ENCODE measurements around the gene FBXO5. TPM values are rescaled to one million over a fixed set of nuclear protein-coding genes. Genes with fewer than 3 reads are reported as not detected.

FBXO5 gene
- total RNA-seq, 4 donors from 2014 or later, result 1.5 to 3.2 (median 2.5) TPM

DNA sequence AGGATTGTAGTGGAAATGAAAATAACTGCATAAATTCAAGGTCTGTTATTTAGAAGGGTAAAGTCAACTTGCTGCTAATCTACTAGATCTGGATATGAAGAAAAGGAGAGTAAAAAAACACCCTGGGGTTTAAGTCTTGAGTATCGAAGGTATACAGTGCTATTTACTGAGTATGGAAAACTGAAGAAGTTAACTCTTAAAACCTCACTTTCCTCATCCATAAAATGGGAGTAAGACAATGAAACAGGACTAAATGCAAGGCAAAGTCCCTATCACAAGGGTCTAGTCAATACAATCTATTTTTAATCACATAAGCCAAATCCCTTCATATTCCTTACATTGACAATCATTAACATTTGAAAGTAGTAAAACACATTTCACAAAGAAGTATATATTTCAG is 2.2 kb downstream of the FBXO5 start:
- H3K9me3 ChIP-seq, result no peaks in the 10 kb centered on the region
- in situ Hi-C loops (cut with MboI; ENCODE audit: low pct_ligation_motif_present in 1 of 4, low pct_unique_long_range_greater_than_20kb in 1 of 4, low sequenced_read_pairs in 3 of 4) (no loop called here), intact Hi-C loops (cut with DNase I; ENCODE audit: low total_unique reads) (no loop called here)
- 63 to 75% methylated on average over 1 of the region's 1 CpG for WGBS, 2 donors (ENCODE audit: low coverage in 1 of 2)
- DNase-seq, result no peak
- H3K27ac ChIP-seq, result no peak overlapping the region
- no peaks in the 10 kb centered on the region for H3K27me3 ChIP-seq
- no peaks in the 10 kb centered on the region for H3K36me3 ChIP-seq
- TF ChIP-seq POLR2AphosphoS5 (IDR thresholded peaks at IDR 0.05) (no peak), POLR2A (IDR thresholded peaks at IDR 0.05) (no peak), EP300 (IDR thresholded peaks at IDR 0.05; ENCODE audit: low read depth) (no peak)
- TF ChIP-seq, protein P1, sequence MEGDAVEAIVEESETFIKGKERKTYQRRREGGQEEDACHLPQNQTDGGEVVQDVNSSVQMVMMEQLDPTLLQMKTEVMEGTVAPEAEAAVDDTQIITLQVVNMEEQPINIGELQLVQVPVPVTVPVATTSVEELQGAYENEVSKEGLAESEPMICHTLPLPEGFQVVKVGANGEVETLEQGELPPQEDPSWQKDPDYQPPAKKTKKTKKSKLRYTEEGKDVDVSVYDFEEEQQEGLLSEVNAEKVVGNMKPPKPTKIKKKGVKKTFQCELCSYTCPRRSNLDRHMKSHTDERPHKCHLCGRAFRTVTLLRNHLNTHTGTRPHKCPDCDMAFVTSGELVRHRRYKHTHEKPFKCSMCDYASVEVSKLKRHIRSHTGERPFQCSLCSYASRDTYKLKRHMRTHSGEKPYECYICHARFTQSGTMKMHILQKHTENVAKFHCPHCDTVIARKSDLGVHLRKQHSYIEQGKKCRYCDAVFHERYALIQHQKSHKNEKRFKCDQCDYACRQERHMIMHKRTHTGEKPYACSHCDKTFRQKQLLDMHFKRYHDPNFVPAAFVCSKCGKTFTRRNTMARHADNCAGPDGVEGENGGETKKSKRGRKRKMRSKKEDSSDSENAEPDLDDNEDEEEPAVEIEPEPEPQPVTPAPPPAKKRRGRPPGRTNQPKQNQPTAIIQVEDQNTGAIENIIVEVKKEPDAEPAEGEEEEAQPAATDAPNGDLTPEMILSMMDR (IDR thresholded peaks at IDR 0.05), result no peak
- H3K4me1 ChIP-seq, result peaks cover 14 to 40% (median 20%) of the 10 kb centered on the region in 4 donors
- no peak overlapping the region for H3K4me3 ChIP-seq

DNA sequence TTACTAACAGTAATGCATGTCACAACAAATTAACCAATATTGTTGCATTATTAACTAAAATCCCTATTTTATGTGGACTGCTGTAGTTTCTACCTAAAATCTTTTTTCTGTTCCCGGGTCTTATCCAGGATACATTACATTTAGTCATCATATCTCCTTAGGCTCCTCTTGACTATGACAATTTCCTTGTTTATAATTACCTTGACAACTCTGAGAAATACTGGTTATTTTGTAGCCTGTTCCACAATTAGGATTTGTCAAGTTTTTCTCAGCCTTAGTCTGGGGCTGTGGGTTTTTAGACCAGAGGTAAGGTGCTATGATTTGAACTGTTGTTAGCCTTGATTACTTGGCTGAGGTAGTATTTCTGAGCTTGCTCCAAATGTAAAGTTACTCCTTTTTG is 3.7 kb downstream of the FBXO5 start:
- 80 to 89% methylated on average over 1 of the region's 1 CpG for WGBS, 2 donors (ENCODE audit: low coverage in 1 of 2)
- H3K4me3 ChIP-seq, result no peak overlapping the region
- no peak overlapping the region for H3K27ac ChIP-seq
- no peaks in the 10 kb centered on the region for H3K27me3 ChIP-seq
- TF ChIP-seq POLR2AphosphoS5 (IDR thresholded peaks at IDR 0.05) (no peak), POLR2A (IDR thresholded peaks at IDR 0.05) (no peak), EP300 (IDR thresholded peaks at IDR 0.05; ENCODE audit: low read depth) (no peak)
- TF ChIP-seq, protein P1 (IDR thresholded peaks at IDR 0.05), result no peak
- peaks cover 7 to 27% (median 12%) of the 10 kb centered on the region in 4 donors for H3K4me1 ChIP-seq
- H3K9me3 ChIP-seq, result no peaks in the 10 kb centered on the region
- in situ Hi-C loops (cut with MboI; ENCODE audit: low pct_ligation_motif_present in 1 of 4, low pct_unique_long_range_greater_than_20kb in 1 of 4, low sequenced_read_pairs in 3 of 4), result no loop called here
- no peak for DNase-seq
- H3K36me3 ChIP-seq, result no peaks in the 10 kb centered on the region
- intact Hi-C loops (cut with DNase I; ENCODE audit: low total_unique reads), result no loop called here

DNA sequence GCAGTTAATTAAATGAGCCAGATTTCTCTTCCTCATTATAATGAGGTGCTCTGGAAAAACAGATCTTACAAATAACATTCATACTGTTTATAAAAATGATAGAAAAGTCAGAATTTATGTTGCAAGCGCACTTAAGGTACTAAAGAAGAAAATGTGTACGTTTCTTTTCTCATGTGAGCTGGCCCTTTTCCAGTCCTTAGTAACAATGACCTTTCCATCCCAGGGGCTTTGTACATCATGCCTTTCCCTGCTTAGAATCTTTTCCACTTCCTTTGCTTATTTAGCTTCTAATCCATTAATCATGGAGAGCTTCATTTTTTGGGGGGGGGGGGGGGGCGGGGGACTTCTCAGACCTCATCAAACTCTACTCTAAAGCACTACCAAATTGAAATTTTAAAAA is 4.8 kb downstream of the FBXO5 start:
- Histone ChIP-seq H3K27ac (no peak overlapping the region), H3K36me3 (peaks cover 0 to under 1% (median 0%) of the 10 kb centered on the region in 4 donors), H3K4me3 (no peak overlapping the region), H3K9me3 (no peaks in the 10 kb centered on the region), H3K27me3 (no peaks in the 10 kb centered on the region), H3K4me1 (peaks cover 7 to 24% (median 12%) of the 10 kb centered on the region in 4 donors)
- 62 to 83% methylated on average over 2 to 3 of the region's 3 CpGs for WGBS, 2 donors (ENCODE audit: low coverage in 1 of 2)
- TF ChIP-seq, protein P1 (IDR thresholded peaks at IDR 0.05), result no peak
- TF ChIP-seq EP300 (IDR thresholded peaks at IDR 0.05; ENCODE audit: low read depth), result no peak
- TF ChIP-seq POLR2AphosphoS5 (IDR thresholded peaks at IDR 0.05), result no peak
- no peak for TF ChIP-seq POLR2A (IDR thresholded peaks at IDR 0.05)
- DNase-seq, result no peak
- in situ Hi-C loops (cut with MboI; ENCODE audit: low pct_ligation_motif_present in 1 of 4, low pct_unique_long_range_greater_than_20kb in 1 of 4, low sequenced_read_pairs in 3 of 4) (no loop called here), intact Hi-C loops (cut with DNase I; ENCODE audit: low total_unique reads) (no loop called here)

DNA sequence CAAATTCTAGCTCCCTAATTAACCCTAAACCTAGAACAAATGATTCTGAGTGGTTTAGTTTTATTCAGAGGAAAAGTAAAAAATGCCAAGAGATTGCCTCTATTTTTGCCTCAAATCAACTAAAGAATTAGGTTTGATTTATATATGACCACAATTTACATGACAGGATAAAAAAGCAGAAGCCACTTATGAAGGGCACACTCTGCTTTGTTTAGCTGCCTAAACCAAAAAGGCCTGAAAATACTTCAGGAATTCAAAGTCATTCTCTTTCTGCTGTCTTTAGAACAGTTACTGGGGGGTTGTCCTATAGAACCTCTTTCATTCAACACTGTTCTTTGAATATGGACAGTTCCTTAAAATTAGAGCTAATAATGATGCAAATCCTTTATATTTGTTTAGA is 5.3 kb downstream of the FBXO5 start:
- in situ Hi-C loops (cut with MboI; ENCODE audit: low pct_ligation_motif_present in 1 of 4, low pct_unique_long_range_greater_than_20kb in 1 of 4, low sequenced_read_pairs in 3 of 4) (no loop called here), intact Hi-C loops (cut with DNase I; ENCODE audit: low total_unique reads) (no loop called here)
- Histone ChIP-seq H3K4me1 (peaks cover 7 to 22% (median 10%) of the 10 kb centered on the region in 4 donors), H3K27ac (no peak overlapping the region), H3K4me3 (no peak overlapping the region), H3K27me3 (no peaks in the 10 kb centered on the region), H3K9me3 (no peaks in the 10 kb centered on the region), H3K36me3 (peaks cover 0 to 3% (median 2%) of the 10 kb centered on the region in 4 donors)
- TF ChIP-seq POLR2A (IDR thresholded peaks at IDR 0.05), result no peak
- TF ChIP-seq EP300 (IDR thresholded peaks at IDR 0.05; ENCODE audit: low read depth), result no peak
- TF ChIP-seq POLR2AphosphoS5 (IDR thresholded peaks at IDR 0.05), result no peak
- DNase-seq, result no peak

DNA sequence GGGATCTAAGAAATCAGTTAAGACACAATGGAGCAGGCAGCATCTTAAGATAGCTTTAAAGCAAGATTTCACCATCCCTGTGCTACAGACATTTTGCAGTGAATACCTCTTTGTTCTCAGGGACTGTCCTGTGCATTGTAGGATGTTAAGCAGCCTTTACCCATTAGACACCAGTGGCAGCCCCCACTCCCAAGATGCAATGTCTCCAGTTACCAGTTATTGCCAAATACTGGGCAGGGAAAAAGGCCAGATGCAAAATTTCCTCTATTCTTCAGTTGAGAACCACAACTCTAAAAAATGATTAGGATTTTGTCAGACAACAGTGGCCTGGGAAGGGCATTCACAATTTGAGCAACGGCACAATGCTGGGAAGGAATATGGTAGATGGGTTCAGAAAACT is 6.1 kb downstream of the FBXO5 start:
- in situ Hi-C loops (cut with MboI; ENCODE audit: low pct_ligation_motif_present in 1 of 4, low pct_unique_long_range_greater_than_20kb in 1 of 4, low sequenced_read_pairs in 3 of 4), result no loop called here
- intact Hi-C loops (cut with DNase I; ENCODE audit: low total_unique reads), result no loop called here
- Histone ChIP-seq H3K27ac (no peak overlapping the region), H3K4me1 (peaks cover 0 to 14% (median 2%) of the 10 kb centered on the region in 4 donors), H3K9me3 (no peaks in the 10 kb centered on the region), H3K27me3 (no peaks in the 10 kb centered on the region), H3K36me3 (peaks cover 0 to 10% (median 4%) of the 10 kb centered on the region in 4 donors), H3K4me3 (no peak overlapping the region)
- WGBS, 2 donors (ENCODE audit: low coverage in 1 of 2), result 97 to 100% methylated on average over 1 of the region's 1 CpG
- no peak for TF ChIP-seq POLR2A (IDR thresholded peaks at IDR 0.05)
- no peak for TF ChIP-seq EP300 (IDR thresholded peaks at IDR 0.05; ENCODE audit: low read depth)
- no peak for TF ChIP-seq POLR2AphosphoS5 (IDR thresholded peaks at IDR 0.05)
- TF ChIP-seq, protein P1 (IDR thresholded peaks at IDR 0.05), result no peak
- DNase-seq, result no peak

All from transverse colon (tissue), 4 donors.